Glutamatergic neuron (in vitro differentiated cells): ENCODE measurements around the gene POLR3K. TPM values are rescaled to one million over a fixed set of nuclear protein-coding genes. Genes with fewer than 3 reads are reported as not detected.

Source experiments
- DNase-seq: peaks from one replicate; pipeline ENCODE4 v3.0.0; 2022
- H3K27ac Mint-ChIP-seq: one replicate; pipeline ENCODE4 v1.8.0; 2020; ENCODE audit warnings: mild to moderate bottlenecking, mixed read lengths, inconsistent platforms; ENCODE audit not compliant: unreplicated experiment
- H3K27me3 Mint-ChIP-seq: one replicate; pipeline ENCODE4 v1.8.0; 2020; ENCODE audit warnings: mild to moderate bottlenecking, moderate library complexity, mixed read lengths, inconsistent platforms; ENCODE audit not compliant: unreplicated experiment
- H3K36me3 Mint-ChIP-seq: one replicate; pipeline ENCODE4 v1.8.0; 2020; ENCODE audit warnings: mild to moderate bottlenecking, mixed read lengths, inconsistent platforms; ENCODE audit not compliant: unreplicated experiment
- H3K4me1 Mint-ChIP-seq: one replicate; pipeline ENCODE4 v1.8.0; 2020; ENCODE audit warnings: mild to moderate bottlenecking, low read depth, mixed read lengths, inconsistent platforms; ENCODE audit not compliant: unreplicated experiment
- H3K4me3 Mint-ChIP-seq: one replicate; pipeline ENCODE4 v1.8.0; 2020; ENCODE audit warnings: mild to moderate bottlenecking, mixed read lengths, inconsistent platforms; ENCODE audit not compliant: unreplicated experiment
- H3K9me3 Mint-ChIP-seq: one replicate; pipeline ENCODE4 v1.8.0; 2020; ENCODE audit warnings: mild to moderate bottlenecking, moderate library complexity, mixed read lengths, inconsistent platforms; ENCODE audit not compliant: unreplicated experiment
- total RNA-seq: library from RNA; stranded (reverse); fragmentation: NEBNext Ultra II Directional; extraction: Animal tissue kit (Norgen Biotek cat#: 25700); gene quantifications from one replicate; pipeline ENCODE4 v1.2.1, GENCODE V29; 2021; ENCODE audit not compliant: unreplicated experiment
- TF ChIP-seq, protein P1 (sequence below): fragments of 200-600 bp; sonication (generic); IDR thresholded peaks from one replicate; pipeline ENCODE4 v1.5.0; 2021; ENCODE audit not compliant: partially characterized antibody, unreplicated experiment

The POLR3K gene
- total RNA-seq, 1 donor from 2014 or later = 10.2 TPM

DNA sequence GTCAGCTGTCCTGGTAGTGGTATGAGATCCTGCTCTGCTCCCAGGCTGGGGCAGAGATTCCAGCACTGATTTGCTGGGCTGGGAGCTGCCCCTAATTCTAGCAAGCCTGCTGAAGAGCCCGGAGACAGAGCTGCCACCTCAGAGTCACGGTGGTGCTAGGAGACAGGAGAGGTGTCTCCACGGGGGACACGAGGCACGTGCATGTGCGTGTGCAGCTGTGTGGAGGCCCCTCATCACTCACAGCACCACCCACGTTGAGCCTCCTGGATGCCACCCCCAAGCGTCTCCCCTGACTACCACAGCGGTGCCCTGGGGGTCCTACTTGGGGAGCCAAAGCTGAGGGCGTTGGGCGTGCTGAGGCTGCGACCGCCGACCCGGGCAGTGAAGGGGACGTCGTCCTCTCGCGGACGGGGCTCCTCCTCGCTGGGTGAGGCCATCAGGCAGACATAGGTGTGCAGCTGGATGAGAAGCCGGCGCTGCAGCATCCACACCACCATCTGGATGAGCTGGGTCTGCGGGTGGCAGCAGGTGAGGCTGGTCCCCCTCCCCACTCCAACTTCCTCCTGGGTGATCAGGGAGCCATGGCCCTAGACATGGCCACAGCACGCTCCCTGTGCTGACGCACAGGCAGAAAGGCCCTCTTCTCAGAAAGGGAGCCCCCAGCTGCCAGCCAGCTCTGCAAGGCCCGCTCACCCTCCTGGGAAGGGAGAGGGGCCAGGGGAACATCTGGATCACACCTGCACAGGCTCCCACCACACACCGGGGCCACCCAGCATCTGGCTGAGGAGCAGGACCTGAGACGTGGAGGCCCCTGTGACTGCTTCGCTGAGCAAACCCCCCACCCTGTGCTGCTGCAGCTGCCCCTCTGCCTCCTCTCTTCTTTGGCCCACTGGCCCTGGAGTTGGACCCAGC, 36.2 kb upstream of the POLR3K start:
- Mint-ChIP-seq H3K4me3 (no peak overlapping the region), H3K27me3 (peaks cover 4% of the 10 kb centered on the region), H3K36me3 (no peaks in the 10 kb centered on the region), H3K4me1 (no peaks in the 10 kb centered on the region), H3K9me3 (no peaks in the 10 kb centered on the region), H3K27ac (no peak overlapping the region)
- no peak for DNase-seq
- TF ChIP-seq, protein P1, sequence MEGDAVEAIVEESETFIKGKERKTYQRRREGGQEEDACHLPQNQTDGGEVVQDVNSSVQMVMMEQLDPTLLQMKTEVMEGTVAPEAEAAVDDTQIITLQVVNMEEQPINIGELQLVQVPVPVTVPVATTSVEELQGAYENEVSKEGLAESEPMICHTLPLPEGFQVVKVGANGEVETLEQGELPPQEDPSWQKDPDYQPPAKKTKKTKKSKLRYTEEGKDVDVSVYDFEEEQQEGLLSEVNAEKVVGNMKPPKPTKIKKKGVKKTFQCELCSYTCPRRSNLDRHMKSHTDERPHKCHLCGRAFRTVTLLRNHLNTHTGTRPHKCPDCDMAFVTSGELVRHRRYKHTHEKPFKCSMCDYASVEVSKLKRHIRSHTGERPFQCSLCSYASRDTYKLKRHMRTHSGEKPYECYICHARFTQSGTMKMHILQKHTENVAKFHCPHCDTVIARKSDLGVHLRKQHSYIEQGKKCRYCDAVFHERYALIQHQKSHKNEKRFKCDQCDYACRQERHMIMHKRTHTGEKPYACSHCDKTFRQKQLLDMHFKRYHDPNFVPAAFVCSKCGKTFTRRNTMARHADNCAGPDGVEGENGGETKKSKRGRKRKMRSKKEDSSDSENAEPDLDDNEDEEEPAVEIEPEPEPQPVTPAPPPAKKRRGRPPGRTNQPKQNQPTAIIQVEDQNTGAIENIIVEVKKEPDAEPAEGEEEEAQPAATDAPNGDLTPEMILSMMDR = no peak

DNA sequence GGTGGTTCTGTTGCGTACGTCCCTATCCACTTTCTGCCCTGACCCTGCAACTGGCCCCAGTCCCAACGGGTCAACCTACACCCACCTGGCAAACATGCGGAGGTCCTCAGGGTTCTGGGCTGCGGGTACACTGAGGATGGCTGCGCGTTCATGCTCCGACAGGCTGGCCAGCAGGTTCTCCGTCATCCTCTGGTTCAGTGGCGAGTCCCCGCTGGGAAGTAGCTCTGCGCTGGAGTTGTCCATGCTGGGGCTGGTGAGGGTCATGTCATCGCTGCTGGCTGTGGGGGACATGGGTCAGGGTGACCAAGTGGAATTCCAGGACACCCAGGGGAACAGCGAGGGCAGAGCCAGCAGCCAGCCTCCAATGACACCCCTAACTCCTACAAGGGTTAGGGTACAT, 35.2 kb upstream of the POLR3K start:
- TF ChIP-seq, protein P1 = no peak
- H3K9me3 Mint-ChIP-seq = no peaks in the 10 kb centered on the region
- no peaks in the 10 kb centered on the region for H3K36me3 Mint-ChIP-seq
- H3K27me3 Mint-ChIP-seq = peaks cover 2% of the 10 kb centered on the region
- no peak overlapping the region for H3K4me3 Mint-ChIP-seq
- DNase-seq = no peak
- no peaks in the 10 kb centered on the region for H3K4me1 Mint-ChIP-seq
- H3K27ac Mint-ChIP-seq = no peak overlapping the region

DNA sequence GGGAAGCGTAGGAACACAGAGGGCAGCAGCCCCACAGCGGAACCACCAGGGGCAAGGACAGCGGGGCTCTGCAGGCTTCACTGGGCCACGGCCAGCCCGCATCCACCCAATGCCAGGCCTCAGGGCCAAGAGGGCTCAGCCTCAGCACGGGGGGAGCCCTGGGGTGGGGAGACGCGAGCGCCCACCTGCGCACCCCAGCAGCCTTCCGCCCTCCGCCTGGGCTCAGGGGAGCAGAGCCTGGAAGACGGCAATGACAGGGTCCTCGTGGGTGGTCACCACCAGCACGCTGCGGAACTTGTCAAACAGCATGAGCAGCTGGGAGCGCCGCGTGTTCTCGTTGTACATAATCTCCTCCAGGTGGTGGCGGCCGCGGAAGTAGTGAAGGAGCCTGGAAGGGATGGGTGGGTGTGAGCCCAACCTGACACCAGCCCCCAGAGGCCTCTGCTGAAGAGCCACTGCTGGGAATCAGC, 33.1 kb upstream of the POLR3K start:
- Mint-ChIP-seq H3K4me3 (no peak overlapping the region), H3K36me3 (no peaks in the 10 kb centered on the region), H3K9me3 (peaks cover 2% of the 10 kb centered on the region), H3K27me3 (peaks cover 8% of the 10 kb centered on the region), H3K27ac (no peak overlapping the region), H3K4me1 (no peaks in the 10 kb centered on the region)
- TF ChIP-seq, protein P1 = no peak
- no peak for DNase-seq

DNA sequence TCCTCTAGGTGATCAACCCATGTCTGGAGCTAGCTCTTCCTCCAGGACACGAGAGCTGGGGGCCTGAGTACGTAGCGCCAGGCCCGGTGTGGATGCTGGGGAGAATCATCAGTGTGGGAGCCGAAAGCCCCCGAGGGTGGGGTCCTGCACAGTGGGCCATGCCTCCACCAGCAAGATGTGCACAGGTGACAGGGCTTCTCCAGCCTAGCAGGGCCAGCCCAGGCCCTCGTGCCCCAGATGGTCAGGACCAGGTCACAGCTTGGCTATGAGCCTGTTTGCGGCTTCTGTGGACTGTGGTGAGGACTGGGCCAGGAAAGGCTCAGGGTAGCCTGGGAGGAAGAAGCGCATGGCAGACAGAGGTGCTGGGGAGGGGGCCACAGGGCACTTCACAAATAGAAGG, 32.5 kb upstream of the POLR3K start:
- no peaks in the 10 kb centered on the region for H3K36me3 Mint-ChIP-seq
- TF ChIP-seq, protein P1 = no peak
- H3K4me1 Mint-ChIP-seq = no peaks in the 10 kb centered on the region
- no peak overlapping the region for H3K27ac Mint-ChIP-seq
- no peak overlapping the region for H3K4me3 Mint-ChIP-seq
- H3K27me3 Mint-ChIP-seq = peaks cover 8% of the 10 kb centered on the region
- DNase-seq = no peak
- peaks cover 2% of the 10 kb centered on the region for H3K9me3 Mint-ChIP-seq

DNA sequence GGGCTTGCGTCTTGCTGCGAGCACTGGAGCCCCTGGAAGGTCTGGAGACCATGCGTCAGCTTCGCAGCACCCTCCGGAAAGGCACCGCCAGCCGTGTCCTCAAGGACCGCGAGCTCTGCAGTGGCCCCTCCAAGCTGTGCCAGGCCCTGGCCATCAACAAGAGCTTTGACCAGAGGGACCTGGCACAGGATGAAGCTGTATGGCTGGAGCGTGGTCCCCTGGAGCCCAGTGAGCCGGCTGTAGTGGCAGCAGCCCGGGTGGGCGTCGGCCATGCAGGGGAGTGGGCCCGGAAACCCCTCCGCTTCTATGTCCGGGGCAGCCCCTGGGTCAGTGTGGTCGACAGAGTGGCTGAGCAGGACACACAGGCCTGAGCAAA, 32.0 kb upstream of the POLR3K start:
- Mint-ChIP-seq H3K4me3 (no peak overlapping the region), H3K27ac (no peak overlapping the region), H3K27me3 (peaks cover 8% of the 10 kb centered on the region), H3K9me3 (peaks cover 2% of the 10 kb centered on the region), H3K4me1 (no peaks in the 10 kb centered on the region), H3K36me3 (no peaks in the 10 kb centered on the region)
- TF ChIP-seq, protein P1 = no peak
- DNase-seq = no peak
